A549 (cell line): Measurements from ENCODE around the gene SLC49A3. TPM values are rescaled to one million over a fixed set of nuclear protein-coding genes. Genes with fewer than 3 reads are reported as not detected.

ENCODE experiments used
- ATAC-seq, 2 experiments: fragments of 200-7000 bp in 1 of 2; fragments of >200 bp in 1 of 2; cut with Nextera tagmentation in 1 of 2; cut with Tn5 transposase in 1 of 2; 3 replicates each; pipeline versions ENCODE4 v1.8.0 to v1.9.1; 2018 to 2020; ENCODE audit warnings: mild to moderate bottlenecking in 1 of 2, moderate library complexity in 1 of 2
- CTCF ChIA-PET: fragments of 300-600 bp; sonication (Branson Sonifier 250); formaldehyde crosslinking; extraction: SDS; loops from one replicate; lab custom pipeline; 2021; ENCODE audit warnings: antibody characterized with exemption, inconsistent platforms; lab: Yijun Ruan, JAX
- POLR2A ChIA-PET: fragments of 350-600 bp; formaldehyde crosslinking; extraction: SDS; loops from one replicate; lab custom pipeline; 2021; ENCODE audit warnings: antibody characterized with exemption, inconsistent platforms; lab: Yijun Ruan, JAX
- DNase-seq, 2 experiments: peaks; one replicate each; pipeline versions ENCODE4 v3.0.0 to v3.0.0-alpha.2; 2011 to 2016; ENCODE audit warnings: low read depth in 1 of 2, low spot score in 1 of 2
- FAIRE-seq: peaks from 2 replicates; lab custom pipeline; 2011; peaks lifted over from hg19 to GRCh38; lab: Jason Lieb, UNC
- H3K27ac ChIP-seq, 2 experiments: fragments of >200 bp; sonication (Bioruptor Twin); formaldehyde crosslinking; 3 replicates each; pipeline ENCODE4 v1.5.1; 2016 to 2017
- H3K4me1 ChIP-seq: fragments of >200 bp; sonication (Bioruptor Twin); formaldehyde crosslinking; 3 replicates; pipeline ENCODE4 v1.6.1; 2016
- H3K4me2 ChIP-seq: fragments of >200 bp; sonication (Bioruptor Twin); formaldehyde crosslinking; 3 replicates; pipeline ENCODE4 v1.6.1; 2016
- H3K4me3 ChIP-seq: fragments of >200 bp; sonication (Bioruptor Twin); formaldehyde crosslinking; 3 replicates; pipeline ENCODE4 v1.5.1; 2016
- H3K9me3 ChIP-seq: fragments of >200 bp; sonication (Bioruptor Twin); formaldehyde crosslinking; 3 replicates; pipeline ENCODE4 v1.6.1; 2016
- ATOH8 ChIP-seq: fragments of 250-450 bp; sonication (Bioruptor Pico); IDR thresholded peaks from 2 replicates; pipeline ENCODE4 v1.5.0; 2020; ENCODE audit warnings: low read depth, mild to moderate bottlenecking, moderate library complexity
- BHLHE40 ChIP-seq: IDR thresholded peaks from 2 replicates; pipeline ENCODE4 v1.6.1; 2012; ENCODE audit warnings: low read depth, low read length, inconsistent platforms
- CEBPB ChIP-seq, 2 experiments: fragments of >200 bp in 1 of 2; sonication (Bioruptor Twin) in 1 of 2; formaldehyde crosslinking in 1 of 2; IDR thresholded peaks; 2 replicates each; pipeline ENCODE4 v1.6.1; 2012 to 2016
- CHD4 ChIP-seq: fragments of 200-600 bp; sonication (generic); IDR thresholded peaks from 2 replicates; pipeline ENCODE4 v1.6.1; 2016; ENCODE audit warnings: antibody characterized with exemption, mild to moderate bottlenecking, borderline replicate concordance
- CTCF ChIP-seq: fragments of >200 bp; sonication (Bioruptor Twin); formaldehyde crosslinking; IDR thresholded peaks from 3 replicates; pipeline ENCODE4 v1.5.1; 2016
- EHMT2 ChIP-seq: fragments of 200-600 bp; sonication (generic); IDR thresholded peaks from 2 replicates; pipeline ENCODE4 v1.6.1; 2016; ENCODE audit warnings: antibody characterized with exemption, low read depth, mild to moderate bottlenecking, moderate library complexity
- FOSL2 ChIP-seq, 2 experiments: fragments of 450-650 bp in 1 of 2; fragments of >200 bp in 1 of 2; sonication (Bioruptor Twin) in 1 of 2; formaldehyde crosslinking; IDR thresholded peaks; 2 replicates each; pipeline versions ENCODE4 v1.5.0 to v1.6.1; 2016 to 2020; ENCODE audit warnings: mild to moderate bottlenecking in 1 of 2, moderate library complexity in 1 of 2
- MYC ChIP-seq: IDR thresholded peaks from 2 replicates; pipeline ENCODE4 v1.6.1; 2012; ENCODE audit warnings: mild to moderate bottlenecking, inconsistent platforms, low read length, improper control_type of control experiment, borderline replicate concordance
- NR3C1 ChIP-seq: fragments of >200 bp; sonication (Bioruptor Twin); formaldehyde crosslinking; IDR thresholded peaks from 3 replicates; pipeline ENCODE4 v1.6.1; 2017
- PBX3 ChIP-seq: IDR thresholded peaks from 2 replicates; pipeline ENCODE4 v1.6.1; 2012
- REST ChIP-seq: fragments of 200-600 bp; sonication (generic); IDR thresholded peaks from 2 replicates; pipeline ENCODE4 v1.6.1; 2016; ENCODE audit warnings: antibody characterized with exemption, mild to moderate bottlenecking, moderate library complexity
- RNF2 ChIP-seq: fragments of 200-600 bp; sonication (generic); IDR thresholded peaks from 2 replicates; pipeline ENCODE4 v1.6.1; 2016; ENCODE audit warnings: low read depth, mild to moderate bottlenecking, antibody characterized with exemption, moderate library complexity, borderline replicate concordance
- USF2 ChIP-seq: fragments of 450-650 bp; IDR thresholded peaks from 2 replicates; pipeline ENCODE4 v1.6.1; 2014; ENCODE audit warnings: antibody characterized with exemption
- ZNF302 ChIP-seq: fragments of 250-450 bp; sonication (Bioruptor Pico); IDR thresholded peaks from 2 replicates; pipeline ENCODE4 v1.9.0; 2021; ENCODE audit warnings: inconsistent platforms, mild to moderate bottlenecking, moderate library complexity
- WGBS: methylation state at CpG from one replicate; pipeline ENCODE4 v1.1.6; 2017; ENCODE audit errors: missing lambda C conversion rate; 5-methylcytosine and 5-hydroxymethylcytosine counted together
- polyA plus RNA-seq, 4 experiments: library from polyadenylated mRNA; depleted of rRNA in 3 of 4; stranded (reverse); fragments of >200 nt; fragmentation: RNase III in 1 of 4; extraction: RNeasy Plus Mini Kit Qiagen cat#74134 plus additional on column Dnase treatment in 1 of 4; gene quantifications; 2 replicates in 3 of 4; 3 replicates in 1 of 4; pipeline ENCODE4 v1.2.3, GENCODE V29; 2011 to 2017

Gene SLC49A3
- polyA plus RNA-seq, 2 of the 4 experiments (the other 2 are of a cell fraction) = 0.05 to 0.12 TPM

GRCh38 chr4:654503-654845 lies 34.5 kb downstream of the SLC49A3 start:
- whole genome bisulfite sequencing = 88% methylated on average over 14 of the region's 17 CpGs
- POLR2A ChIA-PET = no interaction called here
- Histone ChIP-seq H3K4me2 (no peak overlapping the region), H3K27ac (no peak overlapping the region), H3K4me1 (no peaks in the 10 kb centered on the region), H3K9me3 (no peaks in the 10 kb centered on the region), H3K4me3 (no peak overlapping the region)
- ATAC-seq (no peak), FAIRE-seq (no peak), DNase-seq (no peak)
- TF ChIP-seq ZNF302 (CRISPR knock-in tag) (no peak), CHD4 (no peak), PBX3 (no peak), CEBPB (IDR thresholded peaks at IDR 0.05) (no peak), ATOH8 (no peak), FOSL2 (IDR thresholded peaks at IDR 0.05) (no peak), FOSL2 (CRISPR knock-in tag; IDR thresholded peaks at IDR 0.05) (no peak), EHMT2 (no peak), CTCF (no peak), REST (no peak)
- CTCF ChIA-PET = no interaction called here

GRCh38 chr4:653831-654502 lies 35.0 kb downstream of the SLC49A3 start:
- Histone ChIP-seq H3K4me3 (no peak overlapping the region), H3K4me1 (no peaks in the 10 kb centered on the region), H3K4me2 (no peak overlapping the region), H3K9me3 (no peaks in the 10 kb centered on the region), H3K27ac (no peak overlapping the region)
- ChIA-PET CTCF (no interaction called here), POLR2A (no interaction called here)
- DNase-seq = no peak
- WGBS = 82% methylated on average over 12 of the region's 29 CpGs
- FAIRE-seq = no peak
- TF ChIP-seq BHLHE40 = no peak
- no peak for TF ChIP-seq RNF2
- TF ChIP-seq NR3C1 = no peak
- TF ChIP-seq MYC = no peak
- TF ChIP-seq USF2 = no peak
- no peak for ATAC-seq
